H9 (cell line): Measurements from ENCODE around the gene KLHL13. TPM values are rescaled to one million over a fixed set of nuclear protein-coding genes. Genes with fewer than 3 reads are reported as not detected.

Experiments used
- DNase-seq: peaks from one replicate; pipeline ENCODE4 v3.0.0-alpha.2; 2017
- H2AFZ ChIP-seq: one replicate; pipeline ENCODE4 v1.6.1; 2013; ENCODE audit warnings: mild to moderate bottlenecking, low read length, control low read depth, moderate library complexity
- H2AK5ac ChIP-seq: 2 replicates; pipeline ENCODE4 v1.6.1; 2013; ENCODE audit warnings: low read length, control low read depth, mixed read lengths; ENCODE audit not compliant: insufficient read length
- H2BK120ac ChIP-seq: one replicate; pipeline ENCODE4 v1.6.1; 2013; ENCODE audit warnings: low read depth, mild to moderate bottlenecking, low read length, control low read depth, inconsistent platforms; ENCODE audit not compliant: poor library complexity, severe bottlenecking
- H2BK12ac ChIP-seq: 2 replicates; pipeline ENCODE4 v1.6.1; 2013; ENCODE audit warnings: low read length, control low read depth, mixed read lengths, low read depth; ENCODE audit not compliant: insufficient read length
- H2BK15ac ChIP-seq: 2 replicates; pipeline ENCODE4 v1.6.1; 2013; ENCODE audit warnings: low read depth, low read length, control low read depth
- H2BK20ac ChIP-seq: one replicate; pipeline ENCODE4 v1.6.1; 2013; ENCODE audit warnings: low read depth, mild to moderate bottlenecking, low read length, control low read depth, inconsistent platforms; ENCODE audit not compliant: poor library complexity, severe bottlenecking
- H2BK5ac ChIP-seq: 2 replicates; pipeline ENCODE4 v1.6.1; 2013; ENCODE audit warnings: low read length, control low read depth, mixed read lengths; ENCODE audit not compliant: insufficient read length
- H3K14ac ChIP-seq: 2 replicates; pipeline ENCODE4 v1.6.1; 2013; ENCODE audit warnings: low read length, control low read depth; ENCODE audit not compliant: insufficient read depth
- H3K18ac ChIP-seq: 2 replicates; pipeline ENCODE4 v1.6.1; 2013; ENCODE audit warnings: low read depth, mild to moderate bottlenecking, mixed read lengths, low read length, control low read depth; ENCODE audit not compliant: insufficient read length
- H3K23ac ChIP-seq: 2 replicates; pipeline ENCODE4 v1.6.1; 2013; ENCODE audit warnings: low read length, control low read depth, mixed read lengths, low read depth; ENCODE audit not compliant: insufficient read length
- H3K23me2 ChIP-seq: 2 replicates; pipeline ENCODE4 v1.6.1; 2013; ENCODE audit warnings: low read depth, mild to moderate bottlenecking, mixed read lengths, low read length, control low read depth; ENCODE audit not compliant: insufficient read length, poor library complexity, severe bottlenecking
- H3K27ac ChIP-seq: 2 replicates; pipeline ENCODE4 v1.5.1; 2013; ENCODE audit warnings: low read length, control low read depth, mixed read lengths, low read depth; ENCODE audit not compliant: insufficient read length
- H3K27me3 ChIP-seq: 2 replicates; pipeline ENCODE4 v1.6.1; 2013; ENCODE audit warnings: low read length, control low read depth, inconsistent platforms; ENCODE audit not compliant: insufficient read depth
- H3K4ac ChIP-seq: 2 replicates; pipeline ENCODE4 v1.6.1; 2013; ENCODE audit warnings: low read depth, mild to moderate bottlenecking, control low read depth, inconsistent platforms, low read length, moderate library complexity
- H3K4me1 ChIP-seq: 2 replicates; pipeline ENCODE4 v1.6.1; 2013; ENCODE audit warnings: low read length, control low read depth, inconsistent platforms; ENCODE audit not compliant: insufficient read depth
- H3K4me2 ChIP-seq: 2 replicates; pipeline ENCODE4 v1.6.1; 2013; ENCODE audit warnings: low read length, control low read depth, mixed read lengths; ENCODE audit not compliant: insufficient read length, insufficient read depth
- H3K56ac ChIP-seq: 2 replicates; pipeline ENCODE4 v1.6.1; 2013; ENCODE audit warnings: low read depth, mild to moderate bottlenecking, mixed read lengths, low read length, control low read depth; ENCODE audit not compliant: insufficient read length
- H3K79me1 ChIP-seq: 2 replicates; pipeline ENCODE4 v1.6.1; 2013; ENCODE audit warnings: low read depth, mild to moderate bottlenecking, moderate library complexity, low read length, control low read depth, inconsistent platforms; ENCODE audit not compliant: insufficient read depth, poor library complexity, severe bottlenecking
- H3K79me2 ChIP-seq: 2 replicates; pipeline ENCODE4 v1.6.1; 2013; ENCODE audit warnings: low read length, control low read depth, inconsistent platforms; ENCODE audit not compliant: insufficient read depth
- H3K9ac ChIP-seq: 2 replicates; pipeline ENCODE4 v1.6.1; 2013; ENCODE audit warnings: low read length, control low read depth, mixed read lengths; ENCODE audit not compliant: insufficient read length; ENCODE audit errors: extremely low read depth
- H3K9me3 ChIP-seq: one replicate; pipeline ENCODE4 v1.6.1; 2013; ENCODE audit warnings: low read depth, low read length, inconsistent platforms; ENCODE audit not compliant: control insufficient read depth
- H3T11ph ChIP-seq: one replicate; pipeline ENCODE4 v1.6.1; 2013; ENCODE audit warnings: mild to moderate bottlenecking, low read length, control low read depth, inconsistent platforms
- H4K20me1 ChIP-seq: one replicate; pipeline ENCODE4 v1.6.1; 2013; ENCODE audit not compliant: control insufficient read depth, insufficient read length, insufficient read depth
- H4K5ac ChIP-seq: 2 replicates; pipeline ENCODE4 v1.6.1; 2013; ENCODE audit warnings: low read depth, mild to moderate bottlenecking, mixed read lengths, low read length, control low read depth; ENCODE audit not compliant: insufficient read length
- H4K8ac ChIP-seq: replicated peaks from 2 replicates; pipeline ENCODE4 v1.6.1; 2013; ENCODE audit warnings: low read length, control low read depth, mixed read lengths, low read depth; ENCODE audit not compliant: insufficient read length
- H4K91ac ChIP-seq: 2 replicates; pipeline ENCODE4 v1.6.1; 2013; ENCODE audit warnings: low read depth, mild to moderate bottlenecking, moderate library complexity, mixed read lengths, low read length, control low read depth; ENCODE audit not compliant: insufficient read length
- H3K27ac Mint-ChIP-seq, 3 experiments: 2 replicates in 2 of 3; 3 replicates in 1 of 3; pipeline ENCODE4 v1.8.0; 2020 to 2021; ENCODE audit warnings: mixed read lengths in 3 of 3, mild to moderate bottlenecking in 1 of 3, moderate library complexity in 1 of 3
- H3K27me3 Mint-ChIP-seq: 2 replicates; pipeline ENCODE4 v1.8.0; 2021; ENCODE audit warnings: low read depth, mild to moderate bottlenecking, moderate library complexity, mixed read lengths
- H3K36me3 Mint-ChIP-seq, 3 experiments: 2 replicates in 2 of 3; 3 replicates in 1 of 3; pipeline ENCODE4 v1.8.0; 2020 to 2021; ENCODE audit warnings: low read depth in 3 of 3, mixed read lengths in 3 of 3; ENCODE audit not compliant: insufficient read depth in 1 of 3
- H3K4me1 Mint-ChIP-seq, 2 experiments: 2 replicates each; pipeline ENCODE4 v1.8.0; 2020; ENCODE audit warnings: mixed read lengths in 2 of 2
- H3K4me3 Mint-ChIP-seq, 2 experiments: 2 replicates in 1 of 2; 3 replicates in 1 of 2; pipeline ENCODE4 v1.8.0; 2020 to 2021; ENCODE audit warnings: mild to moderate bottlenecking in 2 of 2, mixed read lengths in 2 of 2, moderate library complexity in 1 of 2
- H3K9me3 Mint-ChIP-seq, 2 experiments: 2 replicates in 1 of 2; 3 replicates in 1 of 2; pipeline ENCODE4 v1.8.0; 2020; ENCODE audit warnings: mild to moderate bottlenecking in 2 of 2, mixed read lengths in 2 of 2, moderate library complexity in 1 of 2
- CTCF ChIP-seq: fragments of 200-600 bp; sonication (generic); conservative IDR thresholded peaks from 3 replicates; pipeline ENCODE4 v1.8.0; 2021; ENCODE audit warnings: antibody characterized with exemption, mild to moderate bottlenecking
- WGBS: extraction: QIAGEN DNeasy Blood & Tissue Kit; methylation state at CpG from one replicate; pipeline ENCODE4 v1.1.7; 2013; ENCODE audit warnings: missing lambda C conversion rate, low lambda C conversion rate, mixed read lengths; ENCODE audit not compliant: insufficient read length; ENCODE audit errors: extremely low coverage; 5-methylcytosine and 5-hydroxymethylcytosine counted together
- total RNA-seq: library from RNA; stranded (reverse); gene quantifications from 2 replicates; pipeline ENCODE4 v1.2.1, GENCODE V29; 2021

KLHL13 gene
- total RNA-seq, 1 experiment from 2014 or later = 4.1 TPM

- no peak overlapping the region for H2BK15ac ChIP-seq
Measured at GRCh38 chrX:118024482-118024881, 92.1 kb downstream of the KLHL13 start.

More at GRCh38 chrX:118024482-118024881, 92.1 kb downstream of the KLHL13 start:
- Histone ChIP-seq H3K4me1 (no peaks in the 10 kb centered on the region), H2AFZ (no peak overlapping the region), H3K4ac (no peak overlapping the region), H3K27ac (no peak overlapping the region), H3K79me2 (no peaks in the 10 kb centered on the region), H3K56ac (no peak overlapping the region), H4K8ac (no peak overlapping the region), H2BK5ac (no peak overlapping the region), H3K9ac (no peak overlapping the region), H3K23ac (no peak overlapping the region), H3K9me3 (peaks cover 17% of the 10 kb centered on the region), H3T11ph (no peak overlapping the region), H3K14ac (no peak overlapping the region), H3K79me1 (no peaks in the 10 kb centered on the region), H2BK120ac (no peak overlapping the region), H2AK5ac (no peak overlapping the region), H2BK20ac (no peak overlapping the region), H3K18ac (no peak overlapping the region), H4K5ac (no peak overlapping the region), H2BK12ac (no peak overlapping the region), H3K27me3 (no peaks in the 10 kb centered on the region), H4K91ac (no peak overlapping the region), H3K23me2 (no peaks in the 10 kb centered on the region), H3K4me2 (no peak overlapping the region), H4K20me1 (no peaks in the 10 kb centered on the region)
- H3K4me3 Mint-ChIP-seq = no peak overlapping the region
- H3K36me3 Mint-ChIP-seq = peaks cover 2 to 4% (median 3%) of the 10 kb centered on the region in 3 experiments; a peak in 1 of 7 replicates
- no peak for DNase-seq
- H3K27ac Mint-ChIP-seq = no peak overlapping the region
- H3K4me1 Mint-ChIP-seq = no peaks in the 10 kb centered on the region
- TF ChIP-seq CTCF = no peak
- WGBS = no CpG with 5 or more reads among the region's 1 CpG
- H3K9me3 Mint-ChIP-seq = peaks cover 13 to 57% of the 10 kb centered on the region in 2 experiments
- H3K27me3 Mint-ChIP-seq = no peaks in the 10 kb centered on the region; the same call in 1 of the 2 replicates
